Liver (tissue), 3 donors: ENCODE measurements around the gene STXBP4.

Source experiments
- YY1 ChIP-seq: IDR thresholded peaks from 2 replicates; pipeline ENCODE4 v1.6.1; 2016; ENCODE audit warnings: antibody characterized with exemption, mild to moderate bottlenecking
- TF ChIP-seq, protein P1 (sequence below): IDR thresholded peaks from 2 replicates; pipeline ENCODE4 v1.6.1; 2016; ENCODE audit warnings: antibody characterized with exemption
- TF ChIP-seq, protein P2 (sequence below): fragments of 150-350 bp; IDR thresholded peaks from 2 replicates; pipeline ENCODE4 v1.5.1; 2017; ENCODE audit warnings: improper control_type of control experiment, low read depth, low read length; ENCODE audit not compliant: missing input control
- TF ChIP-seq, protein P3 (sequence below): IDR thresholded peaks from 2 replicates; pipeline ENCODE4 v1.6.1; 2016; ENCODE audit warnings: antibody characterized with exemption
- TF ChIP-seq, protein P4 (sequence below): IDR thresholded peaks from 2 replicates; pipeline ENCODE4 v1.6.1; 2016; ENCODE audit warnings: antibody characterized with exemption
- donor health status: healthy.
- donor health status: healthy.

DNA sequence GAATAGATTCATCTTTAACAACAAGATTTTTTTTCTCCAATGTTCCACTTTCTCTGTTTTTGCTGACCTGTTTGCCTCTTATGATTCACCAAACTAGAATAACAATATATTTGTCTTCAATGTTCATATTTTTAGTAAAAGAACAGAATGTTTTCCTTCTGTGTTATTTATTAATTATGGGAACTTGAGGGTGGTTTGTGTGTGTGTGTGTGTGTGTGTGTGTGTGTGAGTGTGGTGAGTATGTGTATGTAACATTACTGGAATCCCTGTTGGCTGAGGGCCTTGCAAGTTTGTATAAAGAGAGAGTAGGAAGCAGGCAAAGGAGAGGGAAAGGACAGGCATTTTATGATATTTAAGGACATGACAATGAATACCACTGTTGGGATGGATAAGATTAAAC is 13.8 kb downstream of the STXBP4 start:
- no peak for TF ChIP-seq YY1
- TF ChIP-seq, protein P1, sequence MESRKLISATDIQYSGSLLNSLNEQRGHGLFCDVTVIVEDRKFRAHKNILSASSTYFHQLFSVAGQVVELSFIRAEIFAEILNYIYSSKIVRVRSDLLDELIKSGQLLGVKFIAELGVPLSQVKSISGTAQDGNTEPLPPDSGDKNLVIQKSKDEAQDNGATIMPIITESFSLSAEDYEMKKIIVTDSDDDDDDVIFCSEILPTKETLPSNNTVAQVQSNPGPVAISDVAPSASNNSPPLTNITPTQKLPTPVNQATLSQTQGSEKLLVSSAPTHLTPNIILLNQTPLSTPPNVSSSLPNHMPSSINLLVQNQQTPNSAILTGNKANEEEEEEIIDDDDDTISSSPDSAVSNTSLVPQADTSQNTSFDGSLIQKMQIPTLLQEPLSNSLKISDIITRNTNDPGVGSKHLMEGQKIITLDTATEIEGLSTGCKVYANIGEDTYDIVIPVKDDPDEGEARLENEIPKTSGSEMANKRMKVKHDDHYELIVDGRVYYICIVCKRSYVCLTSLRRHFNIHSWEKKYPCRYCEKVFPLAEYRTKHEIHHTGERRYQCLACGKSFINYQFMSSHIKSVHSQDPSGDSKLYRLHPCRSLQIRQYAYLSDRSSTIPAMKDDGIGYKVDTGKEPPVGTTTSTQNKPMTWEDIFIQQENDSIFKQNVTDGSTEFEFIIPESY: no peak
- TF ChIP-seq, protein P2, sequence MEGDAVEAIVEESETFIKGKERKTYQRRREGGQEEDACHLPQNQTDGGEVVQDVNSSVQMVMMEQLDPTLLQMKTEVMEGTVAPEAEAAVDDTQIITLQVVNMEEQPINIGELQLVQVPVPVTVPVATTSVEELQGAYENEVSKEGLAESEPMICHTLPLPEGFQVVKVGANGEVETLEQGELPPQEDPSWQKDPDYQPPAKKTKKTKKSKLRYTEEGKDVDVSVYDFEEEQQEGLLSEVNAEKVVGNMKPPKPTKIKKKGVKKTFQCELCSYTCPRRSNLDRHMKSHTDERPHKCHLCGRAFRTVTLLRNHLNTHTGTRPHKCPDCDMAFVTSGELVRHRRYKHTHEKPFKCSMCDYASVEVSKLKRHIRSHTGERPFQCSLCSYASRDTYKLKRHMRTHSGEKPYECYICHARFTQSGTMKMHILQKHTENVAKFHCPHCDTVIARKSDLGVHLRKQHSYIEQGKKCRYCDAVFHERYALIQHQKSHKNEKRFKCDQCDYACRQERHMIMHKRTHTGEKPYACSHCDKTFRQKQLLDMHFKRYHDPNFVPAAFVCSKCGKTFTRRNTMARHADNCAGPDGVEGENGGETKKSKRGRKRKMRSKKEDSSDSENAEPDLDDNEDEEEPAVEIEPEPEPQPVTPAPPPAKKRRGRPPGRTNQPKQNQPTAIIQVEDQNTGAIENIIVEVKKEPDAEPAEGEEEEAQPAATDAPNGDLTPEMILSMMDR: no peak
- TF ChIP-seq, protein P3, sequence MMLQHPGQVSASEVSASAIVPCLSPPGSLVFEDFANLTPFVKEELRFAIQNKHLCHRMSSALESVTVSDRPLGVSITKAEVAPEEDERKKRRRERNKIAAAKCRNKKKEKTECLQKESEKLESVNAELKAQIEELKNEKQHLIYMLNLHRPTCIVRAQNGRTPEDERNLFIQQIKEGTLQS: no peak
- TF ChIP-seq, protein P4, sequence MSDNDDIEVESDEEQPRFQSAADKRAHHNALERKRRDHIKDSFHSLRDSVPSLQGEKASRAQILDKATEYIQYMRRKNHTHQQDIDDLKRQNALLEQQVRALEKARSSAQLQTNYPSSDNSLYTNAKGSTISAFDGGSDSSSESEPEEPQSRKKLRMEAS: no peak
